ENCODE measurements around the gene NUDT2.

NUDT2 gene

GRCh38 chr9:34371886-34372466, 42.6 kb downstream of the NUDT2 start:
- no peak for DNase-seq

GRCh38 chr9:34372467-34373011, 43.2 kb downstream of the NUDT2 start:
- no peak for DNase-seq

- no peak for DNase-seq
Measured at GRCh38 chr9:34373749-34374148, 44.4 kb downstream of the NUDT2 start.

- no peak for DNase-seq
Measured at GRCh38 chr9:34374339-34374738, 45.0 kb downstream of the NUDT2 start.

- DNase-seq: peak; percentile 81
Measured at GRCh38 chr9:34374905-34375552, 45.7 kb downstream of the NUDT2 start.

- DNase-seq: no peak
Measured at GRCh38 chr9:34375901-34376595, 46.7 kb downstream of the NUDT2 start.

GRCh38 chr9:34376596-34377403, 47.4 kb downstream of the NUDT2 start, which contains the start of gene MYORG:
Gene MYORG (minus strand): TSS chr9:34376898. CDS start chr9:34372943, 3,955 bp downstream.
- DNase-seq: peak; percentile 81

GRCh38 chr9:34377404-34377746, 48.0 kb downstream of the NUDT2 start:
- DNase-seq: no peak

- DNase-seq: no peak
Measured at GRCh38 chr9:34378376-34379060, 49.1 kb downstream of the NUDT2 start.

GRCh38 chr9:34379334-34380033, 50.1 kb downstream of the NUDT2 start:
- DNase-seq: peak; percentile 16

- DNase-seq: no peak
Measured at GRCh38 chr9:34380034-34380510, 50.7 kb downstream of the NUDT2 start.

- no peak for DNase-seq
Measured at GRCh38 chr9:34380511-34381315, 51.3 kb downstream of the NUDT2 start.

- no peak for DNase-seq
Measured at GRCh38 chr9:34381323-34381722, 52.0 kb downstream of the NUDT2 start.

GRCh38 chr9:34382054-34382453, 52.7 kb downstream of the NUDT2 start:
- DNase-seq: no peak

- DNase-seq: no peak
Measured at GRCh38 chr9:34382879-34383278, 53.5 kb downstream of the NUDT2 start.

- DNase-seq: no peak
Measured at GRCh38 chr9:34383904-34384303, 54.5 kb downstream of the NUDT2 start.

GRCh38 chr9:34384368-34385165, 55.2 kb downstream of the NUDT2 start:
- DNase-seq: no peak

GRCh38 chr9:34385561-34386230, 56.3 kb downstream of the NUDT2 start:
- no peak for DNase-seq

- no peak for DNase-seq
Measured at GRCh38 chr9:34386656-34387055, 57.3 kb downstream of the NUDT2 start.
